Panc1 (cell line): Measurements from ENCODE around the gene AIF1. TPM values are rescaled to one million over a fixed set of nuclear protein-coding genes. Genes with fewer than 3 reads are reported as not detected.

Source experiments
- ATAC-seq: fragments of 200-7000 bp; cut with Tn5 transposase; 2 replicates; pipeline ENCODE4 v1.9.1; 2020; ENCODE audit warnings: mild to moderate bottlenecking, moderate library complexity
- BruUV-seq: library from RNA; stranded (reverse); fragments of 400-500 nt; replicated peaks from 2 replicates; lab custom pipeline; 2021; lab: Mats Ljungman, UMichigan
- CTCF ChIA-PET: fragments of 300-600 bp; sonication (Branson Sonifier 250); formaldehyde crosslinking; loops from one replicate; lab custom pipeline; 2022; ENCODE audit warnings: antibody characterized with exemption; lab: Charles Lee
- POLR2A ChIA-PET: fragments of 300-600 bp; sonication (Branson Sonifier 250); formaldehyde crosslinking; loops from one replicate; lab custom pipeline; 2022; ENCODE audit warnings: antibody characterized with exemption; lab: Charles Lee
- DNase-seq: peaks from one replicate; pipeline ENCODE4 v3.0.0-alpha.2; 2010; ENCODE audit warnings: low read depth, low spot score
- H3K27ac ChIP-seq: 2 replicates; pipeline ENCODE4 v1.5.1; 2011; ENCODE audit warnings: mild to moderate bottlenecking, low read length, inconsistent platforms
- H3K27me3 ChIP-seq: fragments of 200-500 bp; sonication (Bioruptor generic); 2 replicates; pipeline ENCODE4 v1.6.0; 2014; ENCODE audit warnings: low read length, inconsistent platforms; ENCODE audit not compliant: control insufficient read depth, insufficient read depth
- H3K36me3 ChIP-seq: fragments of 200-500 bp; sonication (Bioruptor generic); 2 replicates; pipeline ENCODE4 v1.5.1; 2014; ENCODE audit warnings: inconsistent platforms, mild to moderate bottlenecking, low read length, moderate library complexity; ENCODE audit not compliant: control insufficient read depth, insufficient read depth
- H3K4me1 ChIP-seq: 2 replicates; pipeline ENCODE4 v1.5.1; 2011; ENCODE audit warnings: inconsistent platforms, mild to moderate bottlenecking, low read length, moderate library complexity; ENCODE audit not compliant: control insufficient read depth, insufficient read depth
- H3K4me3 ChIP-seq, 2 experiments: 2 replicates each; pipeline ENCODE4 v1.5.1; 2011 to 2012; ENCODE audit warnings: low read depth in 2 of 2, low read length in 2 of 2, mild to moderate bottlenecking in 2 of 2, inconsistent platforms in 1 of 2, moderate library complexity in 1 of 2
- H3K9me3 ChIP-seq: fragments of 200-500 bp; sonication (Bioruptor generic); 2 replicates; pipeline ENCODE4 v1.5.1; 2014; ENCODE audit warnings: low read depth, mild to moderate bottlenecking, inconsistent platforms, low read length, moderate library complexity; ENCODE audit not compliant: control insufficient read depth, insufficient read depth
- CTCF ChIP-seq: fragments of 450-650 bp; IDR thresholded peaks from 2 replicates; pipeline ENCODE4 v1.5.1; 2017; ENCODE audit warnings: mild to moderate bottlenecking
- POLR2AphosphoS5 ChIP-seq: IDR thresholded peaks from 2 replicates; pipeline ENCODE4 v1.6.1; 2012; ENCODE audit warnings: mild to moderate bottlenecking, low read depth, low read length, moderate library complexity
- REST ChIP-seq, 2 experiments: IDR thresholded peaks; 2 replicates each; pipeline ENCODE4 v1.6.1; 2011 to 2012; ENCODE audit warnings: low read depth in 2 of 2, control low read depth in 1 of 2, low read length in 1 of 2, mild to moderate bottlenecking in 1 of 2, moderate library complexity in 1 of 2; ENCODE audit not compliant: insufficient read depth in 1 of 2
- SIN3A ChIP-seq: IDR thresholded peaks from 2 replicates; pipeline ENCODE4 v1.6.1; 2012; ENCODE audit warnings: low read depth, mild to moderate bottlenecking, low read length, moderate library complexity, borderline replicate concordance; ENCODE audit not compliant: insufficient read depth
- TCF7L2 ChIP-seq: IDR thresholded peaks from 2 replicates; pipeline ENCODE4 v1.6.1; 2011; ENCODE audit warnings: mild to moderate bottlenecking, low read depth, low read length, inconsistent platforms
- in situ Hi-C: cut with HindIII; loops from 2 replicates; pipeline ENCODE4 v1.10.0; 2016; ENCODE audit warnings: low sequenced_read_pairs, low pct_unique_long_range_greater_than_20kb
- intact Hi-C: fragments of 100-400 bp; cut with micrococcal nuclease; formaldehyde crosslinking; loops from one replicate; pipeline ENCODE4 v1.10.0; 2022; ENCODE audit not compliant: unreplicated experiment
- total RNA-seq: library from RNA; stranded (reverse); gene quantifications from one replicate; pipeline ENCODE4 v1.2.1, GENCODE V29; 2021; ENCODE audit not compliant: unreplicated experiment

Gene AIF1
- total RNA-seq, 1 experiment from 2014 or later: 0.44 TPM

- H3K27ac ChIP-seq: no peak overlapping the region
- no peaks in the 10 kb centered on the region for H3K9me3 ChIP-seq
- no peak for ATAC-seq
- ChIA-PET CTCF (no interaction called here), POLR2A (no interaction called here)
- BruUV-seq: no TSS peak
- no peak for TF ChIP-seq TCF7L2
- TF ChIP-seq REST (IDR thresholded peaks at IDR 0.05; ENCODE audit: insufficient read depth in 1 of 2, low read depth in 2 of 2, low read length in 1 of 2): no peak
- no peak for TF ChIP-seq CTCF
- TF ChIP-seq SIN3A: no peak
- no peak for TF ChIP-seq POLR2AphosphoS5
- DNase-seq: no peak
- no peak overlapping the region for H3K4me3 ChIP-seq
- no peaks in the 10 kb centered on the region for H3K4me1 ChIP-seq
- intact Hi-C loops: no loop called here
- H3K36me3 ChIP-seq: no peaks in the 10 kb centered on the region
- in situ Hi-C loops: no loop called here
- H3K27me3 ChIP-seq: no peaks in the 10 kb centered on the region
Measured at GRCh38 chr6:31568537-31568961, 46.5 kb upstream of the AIF1 start.

- TF ChIP-seq TCF7L2: no peak
- no peak for TF ChIP-seq POLR2AphosphoS5
- no peak for TF ChIP-seq REST (IDR thresholded peaks at IDR 0.05; ENCODE audit: insufficient read depth in 1 of 2, low read depth in 2 of 2, low read length in 1 of 2)
- TF ChIP-seq SIN3A: no peak
- no peak for TF ChIP-seq CTCF
- no peak for ATAC-seq
- Histone ChIP-seq H3K4me3 (no peak overlapping the region), H3K27ac (no peak overlapping the region), H3K36me3 (no peaks in the 10 kb centered on the region), H3K4me1 (no peaks in the 10 kb centered on the region), H3K9me3 (no peaks in the 10 kb centered on the region), H3K27me3 (no peaks in the 10 kb centered on the region)
- ChIA-PET POLR2A (no interaction called here), CTCF (no interaction called here)
- in situ Hi-C loops (no loop called here), intact Hi-C loops (no loop called here)
- no TSS peak for BruUV-seq
- no peak for DNase-seq
Measured at GRCh38 chr6:31569861-31570536, 45.0 kb upstream of the AIF1 start.
